Effector memory CD4-positive, alpha-beta T cell (primary cell): ENCODE data around the gene ETS1.

Experiments used
- DNase-seq, 3 donors: peaks; one replicate each; pipeline ENCODE4 v3.0.0-alpha.2; 2020
- H3K27ac ChIP-seq: 2 replicates; pipeline ENCODE4 v1.7.0; 2013; ENCODE audit warnings: mild to moderate bottlenecking, low read length, moderate library complexity; ENCODE audit not compliant: insufficient read depth, poor library complexity, severe bottlenecking
- H3K27me3 ChIP-seq: replicated peaks from 2 replicates; pipeline ENCODE4 v1.7.0; 2013; ENCODE audit warnings: mild to moderate bottlenecking, low read length; ENCODE audit not compliant: insufficient read depth, control insufficient read depth, poor library complexity, severe bottlenecking
- H3K36me3 ChIP-seq: 2 replicates; pipeline ENCODE4 v1.7.0; 2013; ENCODE audit warnings: mild to moderate bottlenecking, low read length, moderate library complexity; ENCODE audit not compliant: control insufficient read depth, insufficient read depth
- H3K4me1 ChIP-seq: 2 replicates; pipeline ENCODE4 v1.7.0; 2013; ENCODE audit warnings: low read length, mild to moderate bottlenecking; ENCODE audit not compliant: control insufficient read depth, insufficient read depth, poor library complexity, severe bottlenecking
- H3K4me3 ChIP-seq: 2 replicates; pipeline ENCODE4 v1.7.0; 2013; ENCODE audit warnings: low read length, low read depth, mild to moderate bottlenecking; ENCODE audit not compliant: insufficient read depth, poor library complexity, severe bottlenecking
- H3K9me3 ChIP-seq: 2 replicates; pipeline ENCODE4 v1.7.0; 2013; ENCODE audit warnings: mild to moderate bottlenecking, low read length, moderate library complexity; ENCODE audit not compliant: control insufficient read depth

Gene ETS1

GRCh38 chr11:128581561-128582272, 5.6 kb downstream of the ETS1 start:
- Histone ChIP-seq H3K4me1 (no peaks in the 10 kb centered on the region), H3K27me3 (no peaks in the 10 kb centered on the region), H3K9me3 (no peaks in the 10 kb centered on the region), H3K36me3 (no peaks in the 10 kb centered on the region), H3K4me3 (no peak overlapping the region), H3K27ac (no peak overlapping the region)
- no peak for DNase-seq

- Histone ChIP-seq H3K27me3 (no peaks in the 10 kb centered on the region), H3K36me3 (no peaks in the 10 kb centered on the region), H3K4me3 (no peak overlapping the region), H3K27ac (no peak overlapping the region), H3K9me3 (no peaks in the 10 kb centered on the region), H3K4me1 (no peaks in the 10 kb centered on the region)
- DNase-seq: no peak
Observed at GRCh38 chr11:128580612-128581011, 6.7 kb downstream of the ETS1 start.

- Histone ChIP-seq H3K27ac (no peak overlapping the region), H3K4me1 (no peaks in the 10 kb centered on the region), H3K9me3 (no peaks in the 10 kb centered on the region), H3K27me3 (no peaks in the 10 kb centered on the region), H3K36me3 (no peaks in the 10 kb centered on the region), H3K4me3 (no peak overlapping the region)
- no peak for DNase-seq
Observed at GRCh38 chr11:128579798-128580504, 7.4 kb downstream of the ETS1 start.

GRCh38 chr11:128576555-128576954, 10.8 kb downstream of the ETS1 start:
- no peak overlapping the region for H3K4me3 ChIP-seq
- no peaks in the 10 kb centered on the region for H3K4me1 ChIP-seq
- H3K36me3 ChIP-seq: no peaks in the 10 kb centered on the region
- no peaks in the 10 kb centered on the region for H3K27me3 ChIP-seq
- no peaks in the 10 kb centered on the region for H3K9me3 ChIP-seq
- no peak for DNase-seq
- H3K27ac ChIP-seq: no peak overlapping the region

GRCh38 chr11:128575961-128576350, 11.4 kb downstream of the ETS1 start:
- H3K4me1 ChIP-seq: no peaks in the 10 kb centered on the region
- H3K27me3 ChIP-seq: no peaks in the 10 kb centered on the region
- DNase-seq: no peak
- no peak overlapping the region for H3K27ac ChIP-seq
- no peak overlapping the region for H3K4me3 ChIP-seq
- H3K9me3 ChIP-seq: no peaks in the 10 kb centered on the region
- H3K36me3 ChIP-seq: no peaks in the 10 kb centered on the region

- no peaks in the 10 kb centered on the region for H3K27me3 ChIP-seq
- no peaks in the 10 kb centered on the region for H3K36me3 ChIP-seq
- no peak for DNase-seq
- H3K4me1 ChIP-seq: no peaks in the 10 kb centered on the region
- H3K27ac ChIP-seq: no peak overlapping the region
- no peak overlapping the region for H3K4me3 ChIP-seq
- no peaks in the 10 kb centered on the region for H3K9me3 ChIP-seq
Observed at GRCh38 chr11:128575174-128575960, 12.0 kb downstream of the ETS1 start.

- Histone ChIP-seq H3K27me3 (no peaks in the 10 kb centered on the region), H3K27ac (no peak overlapping the region), H3K9me3 (no peaks in the 10 kb centered on the region), H3K4me3 (no peak overlapping the region), H3K4me1 (no peaks in the 10 kb centered on the region), H3K36me3 (no peaks in the 10 kb centered on the region)
- no peak for DNase-seq
Observed at GRCh38 chr11:128574576-128575011, 12.8 kb downstream of the ETS1 start.

- no peaks in the 10 kb centered on the region for H3K9me3 ChIP-seq
- H3K4me3 ChIP-seq: no peak overlapping the region
- no peak overlapping the region for H3K27ac ChIP-seq
- no peaks in the 10 kb centered on the region for H3K27me3 ChIP-seq
- no peaks in the 10 kb centered on the region for H3K4me1 ChIP-seq
- H3K36me3 ChIP-seq: no peaks in the 10 kb centered on the region
- no peak for DNase-seq
Observed at GRCh38 chr11:128573638-128574037, 13.7 kb downstream of the ETS1 start.

- Histone ChIP-seq H3K27me3 (no peaks in the 10 kb centered on the region), H3K4me1 (no peaks in the 10 kb centered on the region), H3K27ac (no peak overlapping the region), H3K4me3 (no peak overlapping the region), H3K9me3 (no peaks in the 10 kb centered on the region), H3K36me3 (no peaks in the 10 kb centered on the region)
- no peak for DNase-seq
Observed at GRCh38 chr11:128572965-128573364, 14.4 kb downstream of the ETS1 start.

- Histone ChIP-seq H3K27me3 (no peaks in the 10 kb centered on the region), H3K9me3 (no peaks in the 10 kb centered on the region), H3K4me3 (no peak overlapping the region), H3K36me3 (no peaks in the 10 kb centered on the region), H3K4me1 (no peaks in the 10 kb centered on the region), H3K27ac (no peak overlapping the region)
- DNase-seq: no peak
Observed at GRCh38 chr11:128570632-128571031, 16.7 kb downstream of the ETS1 start.
